ENCODE measurements around the gene ZNF8.

DNA sequence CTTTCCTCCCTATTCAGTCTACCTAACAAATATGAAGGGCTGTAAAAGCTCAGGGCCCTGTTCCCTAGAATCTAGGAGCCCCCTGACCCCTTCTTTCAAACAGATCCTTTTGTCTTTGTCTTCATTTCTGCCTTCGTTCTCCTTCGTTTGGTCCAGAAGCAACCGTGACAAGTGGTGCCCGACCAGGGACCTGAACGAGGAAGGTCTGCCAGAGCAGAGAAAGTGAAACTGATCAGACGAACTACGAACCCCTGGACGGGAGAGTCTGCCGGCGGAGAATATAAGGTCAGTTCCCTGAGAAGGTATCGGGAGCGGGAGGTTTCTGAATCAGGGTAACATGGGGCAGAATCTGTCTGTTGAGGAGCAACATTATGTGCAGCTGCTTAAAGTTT lies 27.2 kb downstream of the ZNF8 start:
- TF ChIP-seq, protein P1, sequence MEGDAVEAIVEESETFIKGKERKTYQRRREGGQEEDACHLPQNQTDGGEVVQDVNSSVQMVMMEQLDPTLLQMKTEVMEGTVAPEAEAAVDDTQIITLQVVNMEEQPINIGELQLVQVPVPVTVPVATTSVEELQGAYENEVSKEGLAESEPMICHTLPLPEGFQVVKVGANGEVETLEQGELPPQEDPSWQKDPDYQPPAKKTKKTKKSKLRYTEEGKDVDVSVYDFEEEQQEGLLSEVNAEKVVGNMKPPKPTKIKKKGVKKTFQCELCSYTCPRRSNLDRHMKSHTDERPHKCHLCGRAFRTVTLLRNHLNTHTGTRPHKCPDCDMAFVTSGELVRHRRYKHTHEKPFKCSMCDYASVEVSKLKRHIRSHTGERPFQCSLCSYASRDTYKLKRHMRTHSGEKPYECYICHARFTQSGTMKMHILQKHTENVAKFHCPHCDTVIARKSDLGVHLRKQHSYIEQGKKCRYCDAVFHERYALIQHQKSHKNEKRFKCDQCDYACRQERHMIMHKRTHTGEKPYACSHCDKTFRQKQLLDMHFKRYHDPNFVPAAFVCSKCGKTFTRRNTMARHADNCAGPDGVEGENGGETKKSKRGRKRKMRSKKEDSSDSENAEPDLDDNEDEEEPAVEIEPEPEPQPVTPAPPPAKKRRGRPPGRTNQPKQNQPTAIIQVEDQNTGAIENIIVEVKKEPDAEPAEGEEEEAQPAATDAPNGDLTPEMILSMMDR (conservative IDR thresholded peaks at IDR 0.05; ENCODE audit: low read length) = no peak
- no peak for TF ChIP-seq EZH2phosphoT487 (IDR thresholded peaks at IDR 0.05; ENCODE audit: borderline replicate concordance, low read depth, low read length)
